Activated naive CD4-positive, alpha-beta T cell treated with anti-CD3 and anti-CD28 coated beads, Interleukin-2, amount 10 ng/mL, durations not matched to agents 7 days and 5 days (primary cell): ENCODE measurements around the gene ATF7IP.

ENCODE experiments used
- CTCF ChIA-PET: fragments of 350-600 bp; sonication (Branson Sonifier 250); formaldehyde crosslinking; loops from one replicate; lab custom pipeline; 2021; ENCODE audit warnings: antibody characterized with exemption; lab: Charles Lee
- DNase-seq: peaks from one replicate; pipeline ENCODE4 v3.0.0-alpha.2; 2020
- H3K27ac Mint-ChIP-seq: one replicate; pipeline ENCODE4 v1.8.0; 2021; ENCODE audit warnings: mild to moderate bottlenecking, moderate library complexity, mixed read lengths
- H3K27me3 Mint-ChIP-seq: one replicate; pipeline ENCODE4 v1.8.0; 2021; ENCODE audit warnings: mild to moderate bottlenecking, mixed read lengths
- H3K36me3 Mint-ChIP-seq: one replicate; pipeline ENCODE4 v1.8.0; 2021; ENCODE audit warnings: mixed read lengths
- H3K4me1 Mint-ChIP-seq: one replicate; pipeline ENCODE4 v1.8.0; 2021; ENCODE audit warnings: mixed read lengths
- H3K4me3 Mint-ChIP-seq: one replicate; pipeline ENCODE4 v1.8.0; 2021; ENCODE audit warnings: mild to moderate bottlenecking, moderate library complexity, mixed read lengths
- H3K9me3 Mint-ChIP-seq: one replicate; pipeline ENCODE4 v1.8.0; 2021; ENCODE audit warnings: mixed read lengths

The ATF7IP gene

DNA sequence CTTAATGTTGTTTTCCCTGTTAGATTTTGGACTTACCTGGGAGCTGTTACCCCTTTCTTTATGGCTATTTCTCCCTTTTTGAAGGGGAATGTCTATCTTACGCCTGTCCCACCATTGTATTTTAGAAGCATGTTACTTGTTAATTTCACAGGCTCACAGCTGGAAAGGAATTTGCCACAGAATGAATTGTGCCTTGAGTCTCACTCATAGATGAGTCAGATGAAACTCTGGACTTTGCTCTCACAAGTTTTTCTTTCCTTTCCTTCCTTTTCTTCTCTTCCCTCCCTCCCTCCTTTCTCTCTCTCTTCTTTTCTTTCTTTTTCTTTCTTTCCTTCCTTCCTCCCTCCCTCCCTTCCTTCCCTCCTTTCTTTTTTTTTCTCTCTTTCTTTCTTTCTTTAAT lies 9.3 kb upstream of the ATF7IP start:
- no peak overlapping the region for H3K4me3 Mint-ChIP-seq
- DNase-seq, result no peak
- peaks cover 8% of the 10 kb centered on the region for H3K36me3 Mint-ChIP-seq
- peaks cover 34% of the 10 kb centered on the region for H3K9me3 Mint-ChIP-seq
- no peaks in the 10 kb centered on the region for H3K4me1 Mint-ChIP-seq
- H3K27me3 Mint-ChIP-seq, result no peaks in the 10 kb centered on the region
- CTCF ChIA-PET, result no interaction called here
- H3K27ac Mint-ChIP-seq, result no peak overlapping the region

DNA sequence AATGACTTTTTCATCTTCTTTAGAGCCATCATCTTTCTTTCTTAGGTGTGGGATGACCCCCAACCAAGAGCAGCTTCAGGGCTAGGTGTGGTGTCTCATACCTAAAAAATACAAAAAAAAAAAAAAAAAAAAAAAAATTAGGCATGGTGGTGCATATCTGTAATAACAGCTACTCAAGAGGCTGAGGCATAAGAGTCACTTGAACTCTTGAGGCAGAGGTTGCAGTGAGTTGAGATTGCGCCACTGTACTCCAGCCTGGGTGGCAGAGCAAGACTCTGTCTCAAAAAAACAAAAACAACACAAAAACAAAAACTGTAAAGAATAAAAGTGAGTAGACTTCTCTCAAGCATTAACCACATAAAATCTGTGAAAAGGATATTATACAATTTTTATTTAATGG lies 8.0 kb upstream of the ATF7IP start:
- Mint-ChIP-seq H3K27me3 (no peaks in the 10 kb centered on the region), H3K9me3 (peaks cover 20% of the 10 kb centered on the region), H3K36me3 (peaks cover 9% of the 10 kb centered on the region), H3K4me1 (peaks cover 3% of the 10 kb centered on the region), H3K4me3 (no peak overlapping the region), H3K27ac (no peak overlapping the region)
- CTCF ChIA-PET, result no interaction called here
- DNase-seq, result no peak

DNA sequence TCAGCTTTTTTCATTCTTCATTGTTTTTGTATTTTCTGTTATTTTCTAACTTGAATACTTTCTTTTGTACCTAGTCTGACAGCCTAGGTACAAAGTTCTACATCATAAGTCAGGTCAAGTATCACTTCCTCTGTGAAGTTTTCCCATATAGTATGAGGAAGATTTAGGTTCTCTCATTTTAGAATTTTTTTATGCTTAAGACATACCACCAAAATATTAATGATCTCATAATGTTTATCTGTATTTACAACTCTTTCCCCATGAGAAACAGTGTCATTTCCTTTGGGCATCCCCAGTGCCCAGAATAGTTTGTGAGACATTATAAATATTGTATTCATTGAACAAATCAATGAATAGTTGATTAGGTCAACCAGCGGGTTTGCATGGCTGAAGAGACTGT lies 3.1 kb upstream of the ATF7IP start:
- H3K4me1 Mint-ChIP-seq, result peaks cover 13% of the 10 kb centered on the region
- H3K27me3 Mint-ChIP-seq, result no peaks in the 10 kb centered on the region
- CTCF ChIA-PET, result no interaction called here
- peaks cover 2% of the 10 kb centered on the region for H3K9me3 Mint-ChIP-seq
- DNase-seq, result no peak
- no peak overlapping the region for H3K27ac Mint-ChIP-seq
- H3K4me3 Mint-ChIP-seq, result no peak overlapping the region
- H3K36me3 Mint-ChIP-seq, result peaks cover 18% of the 10 kb centered on the region

DNA sequence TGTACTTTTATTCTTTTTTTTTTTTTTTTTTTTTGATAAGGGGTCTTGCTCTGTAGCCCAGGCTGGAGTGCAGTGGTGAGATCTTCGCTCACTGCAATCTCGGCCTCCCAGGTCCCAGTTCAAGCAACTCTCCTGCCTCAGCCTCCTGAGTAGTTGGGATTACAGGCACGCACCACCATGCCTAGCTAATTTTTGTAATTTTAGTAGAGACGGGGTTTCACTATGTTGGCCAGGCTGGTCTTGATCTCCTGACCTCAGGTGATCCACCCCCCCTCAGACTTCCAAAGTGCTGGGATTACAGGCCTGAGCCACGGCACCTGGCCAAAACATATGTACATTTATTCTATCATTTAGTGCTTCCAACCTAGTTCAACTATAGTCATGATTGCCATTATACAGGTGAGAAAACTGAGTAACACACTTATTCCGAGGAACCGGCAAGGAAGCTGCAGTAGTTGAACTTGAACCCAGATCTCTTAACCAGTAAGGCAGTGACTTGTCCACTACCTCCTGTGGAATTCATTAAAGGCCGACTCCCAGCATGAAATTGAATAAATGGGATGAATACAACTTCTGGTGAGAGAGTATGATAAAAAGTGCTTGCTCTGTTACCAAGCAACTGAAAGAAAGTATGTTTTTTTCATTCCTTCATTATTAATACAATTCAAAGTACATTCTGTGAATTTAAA lies 755 bp upstream of the ATF7IP start:
- Mint-ChIP-seq H3K9me3 (peaks cover 2% of the 10 kb centered on the region), H3K27me3 (no peaks in the 10 kb centered on the region), H3K4me1 (peaks cover 27% of the 10 kb centered on the region), H3K4me3 (peak overlapping the region; percentile 81), H3K36me3 (peaks cover 27% of the 10 kb centered on the region), H3K27ac (peak overlapping the region; percentile 100)
- no peak for DNase-seq
- CTCF ChIA-PET, result interaction anchor here (0.5 to 2.8 kb wide), 12 partner anchors 22 to 264 kb away, joined by 3 to 49 read pairs (median 6); no protein-coding TSS in a partner anchor

DNA sequence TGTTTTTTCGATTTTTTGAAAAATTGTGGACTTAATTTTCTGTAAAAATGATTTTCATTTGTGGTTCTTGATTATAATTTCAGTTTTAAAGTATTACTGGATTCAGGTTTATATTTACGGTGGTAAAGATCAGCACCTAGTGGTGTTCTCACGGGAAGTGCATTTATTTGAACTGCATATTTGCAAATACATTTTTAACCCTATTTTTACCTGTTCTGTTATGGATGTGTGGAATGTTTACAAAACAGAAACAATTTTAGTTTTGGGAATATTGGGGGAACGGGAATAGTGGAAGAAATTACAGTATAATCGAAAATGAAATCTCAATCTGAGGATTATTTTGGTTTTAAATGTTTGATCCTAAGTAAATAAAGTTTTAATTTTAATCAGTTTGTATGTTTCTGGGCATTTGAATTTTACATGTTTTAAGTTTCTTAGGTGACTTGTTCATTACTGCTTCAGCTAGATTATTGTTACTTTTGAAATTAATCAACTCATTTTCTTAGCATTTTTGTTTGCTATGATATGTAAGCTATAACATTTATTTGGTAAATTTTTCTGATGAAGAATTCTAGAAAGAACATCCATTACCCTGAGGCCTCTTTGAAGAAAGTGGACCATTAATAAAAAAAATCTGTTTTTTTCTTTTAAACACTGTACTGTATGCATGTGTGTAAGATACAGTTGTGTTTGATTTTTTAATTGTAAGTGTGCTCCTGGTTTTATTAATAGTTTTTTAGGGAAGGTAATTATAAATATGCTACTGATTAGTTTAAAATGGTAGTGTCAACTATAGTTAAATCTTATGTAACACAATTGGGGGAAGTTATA lies 942 bp downstream of the ATF7IP start:
- Mint-ChIP-seq H3K27ac (peak overlapping the region; percentile 100), H3K4me1 (peaks cover 39% of the 10 kb centered on the region), H3K36me3 (peaks cover 39% of the 10 kb centered on the region), H3K27me3 (no peaks in the 10 kb centered on the region), H3K9me3 (peaks cover 5% of the 10 kb centered on the region), H3K4me3 (peak overlapping the region; percentile 81)
- CTCF ChIA-PET, result interaction anchor here (0.9 to 2.8 kb wide), 13 partner anchors 20 to 262 kb away, joined by 3 to 49 read pairs (median 9); no protein-coding TSS in a partner anchor
- DNase-seq, result no peak

DNA sequence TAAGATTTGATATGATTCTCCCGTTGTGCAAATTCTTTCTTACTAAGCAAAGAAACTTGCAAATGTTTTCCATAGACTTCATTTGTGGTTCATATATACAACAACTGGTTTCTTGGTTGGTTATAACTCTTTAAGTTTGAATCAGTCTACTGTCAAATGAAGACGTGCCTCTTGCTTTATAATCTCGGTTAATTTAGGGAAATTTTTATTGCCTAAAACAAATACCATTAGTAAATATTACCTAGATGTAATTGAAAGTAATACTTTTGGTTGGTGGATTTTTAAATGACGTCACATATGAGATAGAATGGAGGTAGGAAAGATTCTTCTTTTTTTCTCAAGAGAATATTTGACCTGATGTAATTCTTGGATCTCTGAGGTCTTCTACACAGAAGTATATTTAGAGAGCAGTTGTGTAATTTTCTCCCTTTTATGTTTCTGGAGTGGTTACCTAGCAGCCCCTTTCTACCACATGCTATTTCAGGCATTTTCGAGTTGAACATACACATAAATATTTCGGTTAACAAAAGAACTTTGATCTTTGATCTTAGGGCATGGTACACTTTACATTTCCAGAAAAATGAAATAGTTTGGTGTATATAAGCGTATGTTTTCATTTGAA lies 1.7 kb downstream of the ATF7IP start:
- Mint-ChIP-seq H3K36me3 (peaks cover 43% of the 10 kb centered on the region), H3K4me1 (peaks cover 44% of the 10 kb centered on the region), H3K9me3 (peaks cover 5% of the 10 kb centered on the region), H3K27ac (peak overlapping the region; percentile 100), H3K4me3 (peak overlapping the region; percentile 81), H3K27me3 (no peaks in the 10 kb centered on the region)
- no peak for DNase-seq
- CTCF ChIA-PET, result interaction anchor here (1.8 to 2.8 kb wide), 4 partner anchors 19 to 129 kb away, joined by 17 to 49 read pairs (median 19); no protein-coding TSS in a partner anchor

DNA sequence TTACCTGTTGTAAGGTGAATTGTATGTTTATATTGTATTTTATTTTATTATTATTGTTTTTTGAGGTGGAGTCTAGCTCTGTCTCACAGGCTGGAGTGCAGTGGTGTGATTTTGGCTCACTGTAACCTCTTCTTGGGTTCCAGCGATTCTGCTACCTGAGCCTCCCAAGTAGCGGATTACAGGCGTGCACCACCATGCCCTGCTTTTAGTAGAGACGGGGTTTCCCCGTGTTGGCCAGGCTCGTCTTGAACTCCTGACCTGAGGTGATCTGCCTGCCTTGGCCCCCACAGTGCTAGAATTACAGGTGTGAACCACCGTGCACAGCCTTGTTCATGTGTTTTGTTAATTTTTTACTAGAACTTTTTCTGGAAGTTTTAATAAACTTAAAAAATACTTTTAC lies 3.8 kb downstream of the ATF7IP start:
- Mint-ChIP-seq H3K27ac (no peak overlapping the region), H3K4me1 (peaks cover 59% of the 10 kb centered on the region), H3K4me3 (no peak overlapping the region), H3K9me3 (peaks cover 5% of the 10 kb centered on the region), H3K36me3 (peaks cover 50% of the 10 kb centered on the region), H3K27me3 (no peaks in the 10 kb centered on the region)
- CTCF ChIA-PET, result no interaction called here
- no peak for DNase-seq

DNA sequence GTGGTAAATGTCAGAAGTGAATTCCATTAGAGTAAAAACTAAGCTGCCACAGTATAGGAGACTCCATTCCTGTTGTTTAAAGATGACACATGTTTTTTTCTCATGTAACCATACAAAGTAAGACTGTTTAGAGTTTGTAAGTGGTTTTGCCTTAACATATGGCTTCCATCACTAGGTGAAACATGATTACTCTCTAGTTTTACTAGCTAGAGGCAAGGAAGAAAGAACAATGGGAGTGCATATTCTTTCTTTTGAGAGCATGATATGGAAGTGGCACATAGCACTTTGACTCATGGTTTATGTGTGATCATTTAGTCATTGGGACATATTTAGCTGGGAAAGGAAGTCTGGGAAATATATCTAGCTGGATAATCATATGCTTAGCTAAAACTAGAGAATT lies 7.7 kb downstream of the ATF7IP start:
- Mint-ChIP-seq H3K27ac (peak overlapping the region; percentile 43), H3K4me1 (peaks cover 59% of the 10 kb centered on the region), H3K27me3 (no peaks in the 10 kb centered on the region), H3K36me3 (peaks cover 58% of the 10 kb centered on the region), H3K9me3 (peaks cover 15% of the 10 kb centered on the region), H3K4me3 (no peak overlapping the region)
- DNase-seq, result no peak
- CTCF ChIA-PET, result interaction anchor here (0.9 to 2.5 kb wide), 4 partner anchors 10 to 41 kb away, joined by 3 to 12 read pairs (median 3); no protein-coding TSS in a partner anchor

DNA sequence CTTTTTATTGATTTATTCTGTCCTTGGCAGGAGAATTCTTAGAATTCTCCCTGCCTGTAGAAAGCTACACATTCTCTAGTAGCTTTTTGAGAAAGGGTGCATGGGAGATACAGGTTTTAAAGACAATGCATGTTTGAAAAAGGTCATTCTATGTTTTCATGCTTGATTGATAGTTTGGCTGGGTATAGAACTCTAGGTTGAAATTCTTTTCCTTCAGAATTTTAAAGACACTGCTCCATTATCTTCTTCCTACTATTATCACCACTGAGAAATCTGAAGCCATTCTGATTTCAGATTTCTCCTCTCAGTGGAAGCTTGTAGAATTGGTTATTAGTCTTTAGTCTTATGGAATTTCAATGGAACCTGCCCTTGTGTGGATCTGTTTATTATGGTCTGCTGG lies 14.0 kb downstream of the ATF7IP start:
- Mint-ChIP-seq H3K27ac (no peak overlapping the region), H3K4me1 (peaks cover 29% of the 10 kb centered on the region), H3K9me3 (peaks cover 37% of the 10 kb centered on the region), H3K27me3 (no peaks in the 10 kb centered on the region), H3K4me3 (no peak overlapping the region), H3K36me3 (peaks cover 77% of the 10 kb centered on the region)
- CTCF ChIA-PET, result no interaction called here
- DNase-seq, result no peak

DNA sequence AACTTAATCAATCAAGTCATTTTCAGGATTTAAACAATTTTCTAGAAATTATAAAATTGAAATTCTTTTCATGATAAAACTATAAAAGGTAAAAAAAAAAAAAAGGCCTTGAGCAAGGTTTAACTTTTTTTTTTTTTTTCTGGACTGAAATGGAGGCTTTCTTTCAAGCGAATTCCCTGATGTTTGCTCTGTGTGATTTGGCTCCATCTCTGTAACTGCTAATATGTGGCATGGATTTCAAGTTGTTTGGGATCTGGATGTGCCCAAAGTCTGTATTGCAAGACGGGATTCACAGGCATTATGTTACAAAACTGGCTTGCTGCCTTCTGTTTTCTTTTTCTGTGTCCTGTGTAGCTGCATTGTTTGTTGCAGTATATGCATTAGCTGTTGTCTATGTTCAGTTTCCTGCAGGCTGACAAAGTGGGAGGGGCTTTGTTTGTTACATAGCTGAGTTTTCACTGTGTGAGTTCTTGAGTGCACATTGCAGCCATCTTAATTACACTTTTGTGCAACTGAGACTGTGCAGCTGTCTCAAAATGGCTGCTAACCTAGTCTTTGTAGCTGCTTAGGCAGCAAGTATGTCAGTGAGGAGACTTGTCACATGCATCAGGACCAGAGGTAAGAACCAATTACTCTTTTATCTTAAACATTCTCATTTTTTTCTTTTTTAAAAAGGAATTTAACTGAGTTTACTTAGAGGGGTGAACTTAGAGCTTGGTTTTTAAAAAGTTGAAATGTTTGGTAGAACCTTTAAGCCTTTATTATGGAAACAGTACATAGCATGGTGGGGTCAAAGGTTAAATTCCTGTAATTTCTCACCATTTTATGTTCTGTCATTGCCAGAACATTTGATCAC lies 19.5 kb downstream of the ATF7IP start:
- CTCF ChIA-PET, result interaction anchor here (0.7 to 6.3 kb wide), 9 partner anchors 10 to 147 kb away, joined by 3 to 49 read pairs (median 12); partner anchors contain the start of gene ATF7IP
- Mint-ChIP-seq H3K4me1 (peaks cover 55% of the 10 kb centered on the region), H3K27ac (peak overlapping the region; percentile 98), H3K9me3 (peaks cover 9% of the 10 kb centered on the region), H3K36me3 (peaks cover 60% of the 10 kb centered on the region), H3K27me3 (no peaks in the 10 kb centered on the region), H3K4me3 (peak overlapping the region; percentile 75)
- peak; percentile 81 for DNase-seq

DNA sequence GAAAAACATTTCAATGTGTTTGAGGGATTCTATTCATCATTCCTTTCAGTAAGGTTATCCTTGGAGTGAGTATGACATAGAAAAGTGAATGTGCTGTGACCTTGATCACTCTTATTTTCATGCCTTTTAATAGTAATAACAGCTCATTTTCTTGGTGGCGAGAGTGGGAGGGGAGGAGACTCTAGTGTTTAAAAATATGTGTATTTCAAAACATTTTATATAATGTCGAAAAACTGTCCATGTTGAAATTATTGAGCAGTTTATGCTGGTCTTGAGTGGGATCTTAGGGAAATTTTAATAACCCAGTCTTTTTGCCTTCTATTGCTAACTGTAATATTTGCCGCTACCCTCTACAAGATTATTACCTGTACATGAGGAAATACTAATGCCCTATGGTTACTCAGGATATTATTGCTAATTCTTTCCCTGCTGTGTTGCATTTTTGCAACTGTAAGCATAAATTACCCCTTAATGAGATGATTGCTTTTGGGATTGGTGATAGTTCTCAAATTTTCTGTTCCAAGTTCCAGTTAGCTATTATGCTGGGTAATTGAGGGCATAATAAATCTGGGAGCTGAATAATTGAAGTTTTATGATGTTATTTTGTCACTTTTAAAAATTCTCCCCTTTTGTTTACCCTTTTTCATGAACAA lies 21.9 kb downstream of the ATF7IP start:
- CTCF ChIA-PET, result interaction anchor here (1.3 to 6.3 kb wide), 5 partner anchors 12 to 132 kb away, joined by 3 to 49 read pairs (median 17); partner anchors contain the start of gene ATF7IP
- Mint-ChIP-seq H3K36me3 (peaks cover 56% of the 10 kb centered on the region), H3K4me3 (peak overlapping the region; percentile 75), H3K27me3 (no peaks in the 10 kb centered on the region), H3K27ac (peak overlapping the region; percentile 83), H3K4me1 (peaks cover 76% of the 10 kb centered on the region), H3K9me3 (no peaks in the 10 kb centered on the region)
- DNase-seq, result no peak

DNA sequence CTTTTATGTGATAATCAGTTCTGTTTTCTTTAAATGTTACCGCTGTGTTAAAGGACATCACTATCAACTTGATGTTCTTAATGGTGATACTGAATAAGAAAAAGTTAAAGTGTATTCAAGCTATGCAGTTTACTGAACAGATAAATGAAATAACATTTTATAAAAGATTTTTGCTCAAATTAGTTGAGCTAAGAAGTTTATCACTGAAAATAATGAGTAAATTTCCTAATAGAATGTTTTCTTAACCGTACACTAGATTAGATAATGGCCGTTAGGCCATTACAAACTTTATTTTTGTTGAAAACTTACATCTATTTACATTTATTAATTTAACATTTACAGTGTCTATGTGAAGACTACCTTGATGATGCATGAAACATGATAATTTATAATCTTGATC lies 25.0 kb downstream of the ATF7IP start:
- H3K27ac Mint-ChIP-seq, result peak overlapping the region; percentile 91
- CTCF ChIA-PET, result no interaction called here
- no peaks in the 10 kb centered on the region for H3K27me3 Mint-ChIP-seq
- peaks cover 45% of the 10 kb centered on the region for H3K36me3 Mint-ChIP-seq
- no peaks in the 10 kb centered on the region for H3K9me3 Mint-ChIP-seq
- H3K4me1 Mint-ChIP-seq, result peaks cover 72% of the 10 kb centered on the region
- no peak for DNase-seq
- no peak overlapping the region for H3K4me3 Mint-ChIP-seq
